GM19324 (cell line): ENCODE results near the gene TEDC2.

ENCODE experiments used
- ATAC-seq: cut with Tn5 transposase; IDR thresholded peaks from one replicate; pipeline ENCODE4 v1.9.1; 2021; ENCODE audit warnings: mild to moderate bottlenecking, moderate library complexity; ENCODE audit not compliant: unreplicated experiment, low FRiP score

Gene TEDC2

DNA sequence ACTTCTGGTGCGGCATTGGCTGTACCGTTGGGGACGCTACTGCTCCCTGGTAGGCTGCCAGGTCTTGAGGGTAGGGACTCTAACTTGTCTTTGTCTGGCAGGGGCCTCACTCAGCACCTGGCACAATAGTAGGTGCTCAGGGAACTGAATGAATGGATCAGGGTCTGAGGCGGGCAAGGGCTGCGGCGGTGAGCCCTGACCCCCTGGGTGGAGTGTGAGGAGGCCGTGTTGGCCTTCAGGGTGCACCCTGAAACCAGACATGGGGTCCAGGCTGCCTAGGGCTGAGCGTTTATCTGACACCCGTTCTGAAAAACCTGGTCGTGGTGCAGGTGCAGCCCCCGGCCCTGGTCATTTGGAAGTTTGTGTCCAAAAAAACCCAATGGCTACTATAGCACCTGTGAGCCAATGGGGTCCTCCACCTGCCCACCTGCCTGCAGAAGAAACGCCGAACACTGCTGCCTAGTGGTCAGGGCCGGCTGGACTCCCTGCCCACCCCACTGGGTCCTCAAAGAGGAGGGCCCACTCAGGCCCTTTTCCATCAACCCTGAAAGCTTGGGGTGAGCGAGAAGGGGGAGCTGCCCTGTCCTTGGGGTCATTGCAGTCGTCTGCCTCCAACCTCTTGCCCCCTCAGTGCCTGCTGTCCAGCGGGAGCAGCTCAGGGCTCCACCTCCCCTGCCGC lies 49.0 kb downstream of the TEDC2 start:
- no peak for ATAC-seq

DNA sequence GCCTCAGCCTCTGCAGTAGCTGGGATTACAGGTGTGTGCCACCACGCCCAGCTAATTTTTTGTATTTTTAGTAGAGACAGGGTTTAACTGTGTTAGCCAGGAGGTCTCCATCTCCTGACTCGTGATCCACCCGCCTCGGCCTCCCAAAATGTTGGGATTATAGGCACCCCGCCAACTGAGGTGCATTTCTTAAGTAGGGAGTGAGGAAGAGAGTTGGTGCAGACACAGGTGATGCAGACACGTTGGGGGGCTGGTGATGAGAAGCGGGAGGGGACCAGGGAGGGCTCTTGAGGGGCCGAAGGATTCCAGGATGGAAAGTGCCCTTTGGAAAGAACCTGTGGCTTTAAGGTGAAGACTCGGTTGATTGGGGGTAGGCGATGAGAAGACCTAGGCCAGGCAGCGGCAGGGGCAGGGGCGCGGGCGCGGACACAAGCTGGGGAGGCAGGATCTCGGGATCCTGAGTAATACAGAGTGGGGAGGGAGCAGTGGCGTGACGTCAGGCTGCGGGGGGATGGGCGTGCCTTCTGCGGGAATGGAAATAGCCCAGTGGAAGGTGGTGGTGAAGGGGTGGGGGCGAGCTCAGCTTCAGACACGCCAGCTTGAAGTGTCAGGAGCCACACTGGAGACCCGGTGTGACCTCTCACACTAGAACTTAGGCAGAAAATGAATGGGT lies 51.4 kb downstream of the TEDC2 start:
- ATAC-seq, result no peak

DNA sequence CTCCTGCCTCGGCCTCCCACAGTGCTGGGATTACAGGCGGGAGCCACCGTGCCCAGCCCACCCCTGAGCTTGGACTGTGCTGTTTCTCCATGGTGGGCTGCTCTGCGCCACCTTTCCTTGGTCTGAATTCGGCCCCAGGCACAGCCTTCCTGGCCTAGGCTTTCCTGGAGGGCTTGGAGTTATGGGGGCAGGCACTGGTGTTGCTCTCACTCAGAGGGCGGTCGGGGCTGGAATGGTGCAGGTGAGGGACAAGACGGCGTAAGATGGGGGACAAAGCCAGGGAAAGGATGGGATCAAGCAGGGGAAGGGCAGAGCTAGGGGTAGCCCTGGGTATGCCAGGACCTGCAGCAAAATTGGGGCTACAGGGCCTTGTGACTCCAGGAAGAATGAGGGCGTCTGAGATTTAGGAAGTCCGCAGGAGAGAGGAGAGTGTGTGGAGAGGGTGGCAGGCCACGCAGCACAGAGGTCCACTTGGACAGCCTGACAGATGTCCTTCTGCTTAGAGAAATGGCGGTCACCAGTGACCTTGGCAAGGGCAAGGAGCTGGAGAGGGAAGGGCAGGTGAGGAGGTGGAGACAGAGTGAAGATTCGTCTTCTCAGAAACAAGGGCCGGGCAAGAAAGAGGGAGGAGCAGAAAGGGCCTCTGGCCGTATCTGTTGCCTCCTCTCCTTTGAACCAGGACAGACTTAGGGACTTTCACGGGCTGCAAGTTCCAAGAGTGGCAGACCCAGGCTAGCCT lies 52.3 kb downstream of the TEDC2 start:
- no peak for ATAC-seq

DNA sequence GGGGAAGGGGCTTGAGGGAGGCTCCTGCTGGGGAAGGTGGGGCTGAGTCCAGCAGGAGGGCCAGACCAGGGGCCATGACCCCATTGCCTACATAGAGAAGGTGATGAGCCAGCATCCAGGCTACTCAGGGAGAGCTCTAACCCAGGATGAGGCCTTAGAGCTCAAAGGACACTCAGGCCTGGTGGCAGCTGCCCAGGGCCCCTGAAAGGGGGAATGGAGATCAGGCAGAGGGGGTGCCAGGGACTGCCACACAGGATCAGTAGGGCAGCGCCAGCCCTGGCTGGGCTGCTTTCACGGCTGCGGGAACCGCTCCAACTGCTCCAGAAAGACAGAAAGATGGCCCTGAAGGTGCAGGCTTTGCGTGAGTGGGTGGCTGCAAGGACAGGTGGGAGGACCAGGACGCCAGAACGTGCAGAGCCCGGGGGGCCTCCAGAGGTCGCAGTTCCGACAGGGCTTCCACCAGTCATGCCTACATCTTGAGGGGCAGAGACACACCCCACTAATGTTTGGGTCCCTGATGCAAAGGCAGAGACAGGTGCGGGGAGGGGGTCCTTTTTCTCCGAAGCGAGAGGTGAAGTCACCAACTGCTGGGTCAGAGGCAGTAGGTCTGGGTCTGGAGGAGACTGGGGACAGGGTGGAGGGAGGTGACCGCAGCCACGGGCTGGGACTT lies 53.0 kb downstream of the TEDC2 start:
- ATAC-seq, result no peak

DNA sequence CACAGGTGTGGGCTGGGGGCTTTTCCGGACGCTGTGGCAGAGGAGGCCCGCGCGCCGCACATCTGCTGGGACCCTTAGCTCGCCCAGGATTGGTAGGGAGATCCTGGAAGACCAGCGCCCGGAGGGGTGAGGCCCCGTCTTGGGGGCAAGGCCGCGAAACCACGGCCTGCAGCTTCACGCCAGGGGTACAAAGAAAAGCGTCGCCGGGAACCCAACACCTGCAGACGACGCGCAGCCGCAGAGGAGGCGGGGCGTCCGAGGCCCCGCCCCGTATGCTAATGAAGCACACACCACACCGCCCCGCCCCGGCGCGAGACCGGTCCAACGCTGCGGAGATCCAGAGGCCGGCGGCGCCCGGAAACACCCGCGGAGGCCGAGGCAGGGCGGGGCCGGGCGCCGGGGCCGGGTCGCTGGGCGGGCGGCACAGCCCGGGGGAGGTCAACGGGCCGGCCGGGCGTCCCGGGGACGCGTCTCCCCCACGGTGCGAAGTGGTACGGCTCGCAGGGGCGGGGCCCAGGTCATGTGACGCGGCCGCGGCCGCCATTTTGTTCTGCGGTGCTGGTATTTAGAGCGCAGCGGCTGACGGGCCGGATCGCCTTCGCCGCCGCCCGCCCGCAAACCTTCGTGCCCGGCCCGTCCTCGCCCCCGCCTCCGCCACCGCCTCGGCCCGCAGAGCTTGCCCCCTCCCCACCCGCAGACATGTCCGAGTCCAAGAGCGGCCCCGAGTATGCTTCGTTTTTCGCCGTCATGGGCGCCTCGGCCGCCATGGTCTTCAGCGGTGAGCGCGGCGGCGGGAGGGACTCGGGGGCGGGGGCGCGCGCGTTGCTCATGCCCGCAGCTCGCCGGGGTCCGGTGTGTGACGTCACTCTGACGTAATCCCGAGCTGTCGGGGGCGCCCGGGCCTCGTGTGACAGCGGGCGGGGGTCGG lies 53.8 kb downstream of the TEDC2 start, which contains the start of gene ATP6V0C:
ATP6V0C (plus strand) TSS at position 548 of the 928 bp plus-strand sequence; CDS start at position 700, 152 bp downstream.
- peak; percentile 81 for ATAC-seq
